Measurements from ENCODE around the gene SCNN1B.
"Not testable (repeated sequence)": the region's sequence is repeated elsewhere in the genome, so short reads cannot be mapped to it uniquely, and the experiment has no call there.

Gene SCNN1B

DNA sequence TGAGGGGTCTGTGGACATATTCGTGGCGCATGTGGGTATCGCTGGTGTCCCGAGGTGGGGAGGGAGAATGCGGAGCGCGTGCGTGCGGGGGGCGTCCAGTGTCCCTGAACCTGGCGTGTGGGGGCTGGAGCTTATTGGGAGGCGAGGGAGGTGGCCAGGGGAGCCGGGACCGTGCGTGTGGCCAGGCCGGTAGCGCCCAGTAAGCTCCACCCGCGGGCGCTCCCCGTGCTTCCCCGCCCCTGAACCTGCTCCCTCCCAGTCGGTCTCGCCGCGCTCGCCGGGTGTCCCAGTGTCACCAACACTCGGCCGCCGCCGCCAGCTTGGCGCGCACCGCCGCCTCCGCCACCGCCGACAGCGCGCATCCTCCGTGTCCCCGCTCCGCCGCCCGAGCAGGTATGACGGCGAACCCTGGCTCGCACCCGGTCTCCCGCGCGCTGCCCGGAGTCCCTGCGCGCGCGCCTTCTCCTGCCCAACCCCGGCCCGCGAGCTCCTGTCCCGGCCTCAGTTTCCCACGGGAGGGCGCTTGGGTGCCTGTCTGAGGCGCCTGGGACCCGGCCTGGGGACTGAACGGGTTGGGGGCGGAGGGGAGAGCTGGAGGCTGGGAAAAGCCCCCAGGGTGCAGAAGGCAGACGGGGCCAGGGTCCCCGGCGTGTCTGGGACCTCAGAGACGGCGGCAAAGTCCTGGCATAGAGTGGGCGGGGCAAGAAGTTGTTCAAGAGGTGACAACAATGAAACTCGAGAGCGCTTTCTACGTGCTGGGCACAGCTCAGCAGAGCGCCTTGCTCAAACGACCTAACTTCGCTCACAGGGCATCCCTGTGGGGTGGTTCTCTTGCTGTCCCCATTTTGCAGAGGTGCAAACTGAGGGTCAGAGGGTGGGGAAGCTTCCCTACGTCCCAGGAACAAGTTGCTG, at the start of gene SCNN1B (continued):
- TF ChIP-seq ZNF324 (tag by site-specific recombination; IDR thresholded peaks at IDR 0.05) = no peak
- peak; percentile 27; the same call in 1 of the 2 replicates for TF ChIP-seq KLF16 (tag by site-specific recombination; IDR thresholded peaks at IDR 0.05)
- TF ChIP-seq IKZF3 (tag by site-specific recombination; IDR thresholded peaks at IDR 0.05) = no peak
- no peak for TF ChIP-seq REPIN1 (tag by site-specific recombination; IDR thresholded peaks at IDR 0.05; ENCODE audit: low read depth)
- TF ChIP-seq KLF8 (tag by site-specific recombination; IDR thresholded peaks at IDR 0.05) = peak; percentile 21; the same call in 1 of the 2 replicates
- TF ChIP-seq ZNF555 (tag by site-specific recombination; conservative IDR thresholded peaks at IDR 0.05) = no peak
- TF ChIP-seq OVOL3 (tag by site-specific recombination; IDR thresholded peaks at IDR 0.05) = no peak
- TF ChIP-seq, protein P1, sequence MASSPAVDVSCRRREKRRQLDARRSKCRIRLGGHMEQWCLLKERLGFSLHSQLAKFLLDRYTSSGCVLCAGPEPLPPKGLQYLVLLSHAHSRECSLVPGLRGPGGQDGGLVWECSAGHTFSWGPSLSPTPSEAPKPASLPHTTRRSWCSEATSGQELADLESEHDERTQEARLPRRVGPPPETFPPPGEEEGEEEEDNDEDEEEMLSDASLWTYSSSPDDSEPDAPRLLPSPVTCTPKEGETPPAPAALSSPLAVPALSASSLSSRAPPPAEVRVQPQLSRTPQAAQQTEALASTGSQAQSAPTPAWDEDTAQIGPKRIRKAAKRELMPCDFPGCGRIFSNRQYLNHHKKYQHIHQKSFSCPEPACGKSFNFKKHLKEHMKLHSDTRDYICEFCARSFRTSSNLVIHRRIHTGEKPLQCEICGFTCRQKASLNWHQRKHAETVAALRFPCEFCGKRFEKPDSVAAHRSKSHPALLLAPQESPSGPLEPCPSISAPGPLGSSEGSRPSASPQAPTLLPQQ (tag by site-specific recombination; IDR thresholded peaks at IDR 0.05) = no peak
- TF ChIP-seq ZNF621 (tag by site-specific recombination; IDR thresholded peaks at IDR 0.05) = no peak
- peak; percentile 28; the same call in 1 of the 2 replicates for TF ChIP-seq ZBTB20 (tag by site-specific recombination; IDR thresholded peaks at IDR 0.05)
- no peak for TF ChIP-seq ZNF169 (tag by site-specific recombination; IDR thresholded peaks at IDR 0.05)
- TF ChIP-seq, protein P2, sequence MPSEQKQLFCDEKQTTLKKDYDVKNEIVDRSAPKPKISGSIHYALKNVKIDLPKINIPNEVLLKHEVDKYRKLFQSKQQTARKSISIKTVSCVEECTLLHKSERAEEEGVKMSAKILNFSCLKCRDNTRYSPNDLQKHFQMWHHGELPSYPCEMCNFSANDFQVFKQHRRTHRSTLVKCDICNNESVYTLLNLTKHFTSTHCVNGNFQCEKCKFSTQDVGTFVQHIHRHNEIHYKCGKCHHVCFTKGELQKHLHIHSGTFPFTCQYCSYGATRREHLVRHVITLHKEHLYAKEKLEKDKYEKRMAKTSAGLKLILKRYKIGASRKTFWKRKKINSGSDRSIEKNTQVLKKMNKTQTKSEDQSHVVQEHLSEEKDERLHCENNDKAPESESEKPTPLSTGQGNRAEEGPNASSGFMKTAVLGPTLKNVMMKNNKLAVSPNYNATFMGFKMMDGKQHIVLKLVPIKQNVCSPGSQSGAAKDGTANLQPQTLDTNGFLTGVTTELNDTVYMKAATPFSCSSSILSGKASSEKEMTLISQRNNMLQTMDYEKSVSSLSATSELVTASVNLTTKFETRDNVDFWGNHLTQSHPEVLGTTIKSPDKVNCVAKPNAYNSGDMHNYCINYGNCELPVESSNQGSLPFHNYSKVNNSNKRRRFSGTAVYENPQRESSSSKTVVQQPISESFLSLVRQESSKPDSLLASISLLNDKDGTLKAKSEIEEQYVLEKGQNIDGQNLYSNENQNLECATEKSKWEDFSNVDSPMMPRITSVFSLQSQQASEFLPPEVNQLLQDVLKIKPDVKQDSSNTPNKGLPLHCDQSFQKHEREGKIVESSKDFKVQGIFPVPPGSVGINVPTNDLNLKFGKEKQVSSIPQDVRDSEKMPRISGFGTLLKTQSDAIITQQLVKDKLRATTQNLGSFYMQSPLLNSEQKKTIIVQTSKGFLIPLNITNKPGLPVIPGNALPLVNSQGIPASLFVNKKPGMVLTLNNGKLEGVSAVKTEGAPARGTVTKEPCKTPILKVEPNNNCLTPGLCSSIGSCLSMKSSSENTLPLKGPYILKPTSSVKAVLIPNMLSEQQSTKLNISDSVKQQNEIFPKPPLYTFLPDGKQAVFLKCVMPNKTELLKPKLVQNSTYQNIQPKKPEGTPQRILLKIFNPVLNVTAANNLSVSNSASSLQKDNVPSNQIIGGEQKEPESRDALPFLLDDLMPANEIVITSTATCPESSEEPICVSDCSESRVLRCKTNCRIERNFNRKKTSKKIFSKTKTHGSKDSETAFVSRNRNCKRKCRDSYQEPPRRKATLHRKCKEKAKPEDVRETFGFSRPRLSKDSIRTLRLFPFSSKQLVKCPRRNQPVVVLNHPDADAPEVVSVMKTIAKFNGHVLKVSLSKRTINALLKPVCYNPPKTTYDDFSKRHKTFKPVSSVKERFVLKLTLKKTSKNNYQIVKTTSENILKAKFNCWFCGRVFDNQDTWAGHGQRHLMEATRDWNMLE (tag by site-specific recombination; conservative IDR thresholded peaks at IDR 0.05; ENCODE audit: low read depth) = no peak
- no peak for TF ChIP-seq ZFP37 (tag by site-specific recombination; IDR thresholded peaks at IDR 0.05)
- TF ChIP-seq KLF1 (tag by site-specific recombination; IDR thresholded peaks at IDR 0.05) = peak; percentile 59
- TF ChIP-seq, protein P3, sequence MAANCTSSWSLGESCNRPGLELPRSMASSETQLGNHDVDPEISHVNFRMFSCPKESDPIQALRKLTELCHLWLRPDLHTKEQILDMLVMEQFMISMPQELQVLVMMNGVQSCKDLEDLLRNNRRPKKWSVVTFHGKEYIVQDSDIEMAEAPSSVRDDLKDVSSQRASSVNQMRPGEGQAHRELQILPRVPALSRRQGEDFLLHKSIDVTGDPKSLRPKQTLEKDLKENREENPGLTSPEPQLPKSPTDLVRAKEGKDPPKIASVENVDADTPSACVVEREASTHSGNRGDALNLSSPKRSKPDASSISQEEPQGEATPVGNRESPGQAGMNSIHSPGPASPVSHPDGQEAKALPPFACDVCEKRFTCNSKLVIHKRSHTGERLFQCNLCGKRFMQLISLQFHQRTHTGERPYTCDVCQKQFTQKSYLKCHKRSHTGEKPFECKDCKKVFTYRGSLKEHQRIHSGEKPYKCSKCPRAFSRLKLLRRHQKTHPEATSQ (tag by site-specific recombination; IDR thresholded peaks at IDR 0.05) = no peak
- 0 out of 2 replicates have a peak, but pooled peaks have one; percentile 50 for TF ChIP-seq ZNF777 (tag by site-specific recombination; IDR thresholded peaks at IDR 0.05; ENCODE audit: borderline replicate concordance)

DNA sequence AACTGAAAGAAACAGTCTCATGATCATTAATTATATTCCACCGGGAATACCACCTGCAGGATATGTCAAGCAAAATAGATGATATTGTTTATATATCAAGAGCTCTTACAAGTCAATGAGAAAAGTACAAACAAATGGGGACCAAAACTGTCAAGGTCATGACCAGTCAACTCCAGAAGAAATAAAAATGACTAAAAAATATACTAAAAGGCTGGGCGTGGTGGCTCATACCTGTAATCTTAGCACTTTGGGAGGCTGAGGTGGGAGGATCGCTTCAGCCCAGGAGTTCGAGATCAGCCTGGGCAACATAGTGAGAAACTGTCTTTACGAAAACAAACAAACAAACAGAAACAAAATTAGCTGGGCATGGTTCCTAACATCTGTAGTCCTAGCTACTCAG, 49.8 kb upstream of the SCNN1B start:
- CTCF ChIA-PET = interaction anchor here (0.8 kb wide), 1 partner anchor 9 kb away, joined by 3 read pairs; no protein-coding TSS in a partner anchor
- H3K9me3 ChIP-seq (ENCODE audit: control insufficient read depth, insufficient read depth, low read depth, low read length) = no peaks in the 10 kb centered on the region

DNA sequence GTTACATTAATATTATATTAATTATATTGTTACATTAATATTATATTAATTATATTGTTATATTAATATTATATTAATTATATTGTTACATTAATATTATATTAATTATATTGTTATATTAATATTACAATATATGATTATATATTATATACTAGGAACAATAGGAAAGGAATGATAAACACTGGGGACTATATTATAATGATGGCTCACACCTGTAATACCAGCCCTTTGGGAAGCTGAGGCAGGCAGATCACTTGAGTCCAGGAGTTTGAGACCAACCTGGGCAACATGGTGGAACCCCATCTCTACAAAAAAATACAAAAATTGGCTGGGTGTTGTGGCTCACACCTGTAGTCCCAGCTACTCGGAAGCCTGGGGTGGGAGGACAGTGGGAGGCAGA, 48.5 kb upstream of the SCNN1B start:
- H3K9me3 ChIP-seq (ENCODE audit: control insufficient read depth, insufficient read depth, low read depth, low read length); H3K4me3 ChIP-seq (ENCODE audit: low read depth, low read length); H3K27ac ChIP-seq (ENCODE audit: extremely low read depth, low read depth, low read length); H3K36me3 ChIP-seq (ENCODE audit: control insufficient read depth in 2 of 2, insufficient read depth in 1 of 2, low read length in 2 of 2); POLR2A ChIA-PET; H3K4me1 ChIP-seq (ENCODE audit: control insufficient read depth, insufficient read depth, low read length): not testable (repeated sequence)
- CTCF ChIA-PET = interaction anchor here (1.3 kb wide), 1 partner anchor 95 kb away, joined by 4 read pairs; no protein-coding TSS in a partner anchor

More for the DNA sequence above, 49.8 kb upstream of the SCNN1B start:
- POLR2A ChIA-PET = no interaction called here
- no peaks in the 10 kb centered on the region for H3K4me1 ChIP-seq (ENCODE audit: control insufficient read depth, insufficient read depth, low read length)
- no peak overlapping the region for H3K27ac ChIP-seq (ENCODE audit: extremely low read depth, low read depth, low read length)
- H3K4me3 ChIP-seq (ENCODE audit: low read depth, low read length) = no peak overlapping the region
- TF ChIP-seq ZBTB48 (tag by site-specific recombination; IDR thresholded peaks at IDR 0.05) = no peak
- TF ChIP-seq ZNF121 (tag by site-specific recombination; IDR thresholded peaks at IDR 0.05) = peak; percentile 9; the same call in 1 of the 2 replicates
- no peaks in the 10 kb centered on the region for H3K36me3 ChIP-seq (ENCODE audit: control insufficient read depth in 2 of 2, insufficient read depth in 1 of 2, low read length in 2 of 2)

Data from HEK293 (cell line).